HG02588 (cell line): ENCODE measurements around the gene TMEM54.

Experiments used
- ATAC-seq: cut with Tn5 transposase; IDR thresholded peaks from one replicate; pipeline ENCODE4 v1.9.1; 2021; ENCODE audit warnings: mild to moderate bottlenecking, moderate library complexity; ENCODE audit not compliant: unreplicated experiment

TMEM54 gene

GRCh38 chr1:32865639-32866405, 35.4 kb downstream of the TMEM54 start:
- no peak for ATAC-seq

GRCh38 chr1:32864375-32865019, 36.7 kb downstream of the TMEM54 start:
- ATAC-seq, result no peak

GRCh38 chr1:32863881-32864245, 37.3 kb downstream of the TMEM54 start:
- ATAC-seq, result no peak

GRCh38 chr1:32863218-32863880, 37.8 kb downstream of the TMEM54 start:
- ATAC-seq, result no peak

- ATAC-seq, result no peak
Measured at GRCh38 chr1:32861904-32862695, 39.1 kb downstream of the TMEM54 start.

GRCh38 chr1:32860566-32860965, 40.6 kb downstream of the TMEM54 start:
- no peak for ATAC-seq

DNA sequence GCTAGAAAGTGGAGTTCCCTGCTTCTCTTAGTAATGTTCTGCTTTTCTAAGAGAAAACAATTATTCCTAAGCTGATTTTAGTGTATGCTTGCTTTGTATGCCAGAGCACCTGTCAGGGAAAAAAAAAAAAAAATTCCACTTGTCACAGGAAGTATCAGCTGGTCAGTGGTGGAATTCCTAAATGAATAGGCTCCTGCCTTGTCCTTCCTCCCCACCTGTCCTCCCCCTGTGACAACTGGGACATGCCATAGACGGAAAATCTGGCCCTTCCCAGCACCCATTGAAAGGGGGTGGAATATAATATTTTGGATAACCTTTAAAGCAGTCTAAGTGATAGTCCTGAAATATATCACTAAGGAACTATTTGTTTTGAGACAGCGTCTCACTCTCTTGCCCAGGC, 41.3 kb downstream of the TMEM54 start:
- ATAC-seq, result no peak

DNA sequence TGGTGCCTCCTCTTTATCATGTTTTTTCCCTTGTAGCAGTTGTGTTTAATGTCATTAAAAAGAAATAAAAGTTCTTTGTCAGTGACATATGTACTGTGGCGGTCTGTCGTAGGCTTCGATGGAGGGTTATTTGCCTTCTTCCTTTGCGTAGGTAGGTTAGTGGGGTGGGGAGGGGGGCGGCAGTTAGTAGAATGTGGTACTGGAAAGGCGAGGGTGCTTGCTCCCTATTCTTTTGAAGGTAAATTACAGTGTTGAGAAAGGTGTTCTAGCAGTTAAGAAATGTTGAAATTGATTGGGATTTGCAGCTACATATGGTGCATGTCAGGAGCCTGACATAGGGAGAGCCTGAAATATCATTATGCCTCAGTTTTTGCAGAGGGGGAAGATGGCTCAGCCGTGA, 42.4 kb downstream of the TMEM54 start:
- no peak for ATAC-seq

DNA sequence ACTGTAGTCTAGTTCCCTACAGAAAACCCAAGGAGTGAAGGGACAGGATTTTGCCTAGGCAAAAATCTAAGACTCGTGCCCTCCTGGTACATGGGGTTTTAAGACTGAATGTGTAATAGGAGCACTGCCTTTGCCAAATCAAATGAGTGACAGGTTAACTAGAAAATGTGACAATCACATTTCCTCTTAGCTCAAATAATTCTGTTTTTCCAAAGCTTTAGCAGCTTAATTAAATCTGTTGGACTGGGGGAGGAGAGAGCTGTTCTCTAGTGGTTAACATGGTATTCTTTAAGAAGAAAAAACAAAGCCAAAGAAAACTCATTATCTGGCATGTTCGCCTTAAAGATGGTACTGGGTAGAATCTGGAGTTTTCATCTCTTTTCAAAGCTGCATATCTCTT, 43.1 kb downstream of the TMEM54 start:
- no peak for ATAC-seq

DNA sequence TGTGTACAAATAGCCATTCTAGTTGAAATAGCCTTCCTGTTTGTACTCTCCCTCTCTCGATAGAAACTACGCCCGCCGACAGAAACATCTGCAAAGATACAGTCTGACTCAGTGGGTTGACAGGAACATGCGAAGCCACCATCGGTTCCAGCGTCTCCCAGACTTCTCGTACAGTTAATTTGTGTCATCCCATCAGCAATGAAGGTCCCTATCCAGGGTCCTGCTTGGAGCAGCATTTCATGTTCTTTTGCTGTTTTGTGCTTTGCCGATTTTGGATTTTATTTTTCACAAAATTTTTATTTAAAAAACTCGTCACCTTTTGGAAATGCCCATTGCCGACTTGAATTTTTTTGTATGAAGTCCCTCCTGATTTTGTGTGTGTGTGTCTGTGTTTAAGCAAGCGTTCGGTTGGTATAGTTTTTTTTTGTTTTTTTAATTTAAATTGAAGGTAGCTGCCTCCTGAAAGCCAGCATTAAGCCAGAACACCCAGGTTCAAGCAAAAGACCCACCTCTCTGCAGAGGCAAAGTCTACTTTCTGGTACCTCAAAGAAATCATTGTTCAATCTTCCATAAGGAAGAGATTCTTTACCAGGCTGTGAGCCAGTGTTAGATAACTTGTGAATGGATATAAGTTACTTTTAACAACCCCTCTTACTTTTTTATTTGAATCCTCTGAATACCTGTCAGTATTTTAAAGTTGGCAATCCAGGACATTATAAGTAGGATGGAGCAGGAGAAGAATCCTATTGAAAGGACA, 45.1 kb downstream of the TMEM54 start:
- no peak for ATAC-seq

DNA sequence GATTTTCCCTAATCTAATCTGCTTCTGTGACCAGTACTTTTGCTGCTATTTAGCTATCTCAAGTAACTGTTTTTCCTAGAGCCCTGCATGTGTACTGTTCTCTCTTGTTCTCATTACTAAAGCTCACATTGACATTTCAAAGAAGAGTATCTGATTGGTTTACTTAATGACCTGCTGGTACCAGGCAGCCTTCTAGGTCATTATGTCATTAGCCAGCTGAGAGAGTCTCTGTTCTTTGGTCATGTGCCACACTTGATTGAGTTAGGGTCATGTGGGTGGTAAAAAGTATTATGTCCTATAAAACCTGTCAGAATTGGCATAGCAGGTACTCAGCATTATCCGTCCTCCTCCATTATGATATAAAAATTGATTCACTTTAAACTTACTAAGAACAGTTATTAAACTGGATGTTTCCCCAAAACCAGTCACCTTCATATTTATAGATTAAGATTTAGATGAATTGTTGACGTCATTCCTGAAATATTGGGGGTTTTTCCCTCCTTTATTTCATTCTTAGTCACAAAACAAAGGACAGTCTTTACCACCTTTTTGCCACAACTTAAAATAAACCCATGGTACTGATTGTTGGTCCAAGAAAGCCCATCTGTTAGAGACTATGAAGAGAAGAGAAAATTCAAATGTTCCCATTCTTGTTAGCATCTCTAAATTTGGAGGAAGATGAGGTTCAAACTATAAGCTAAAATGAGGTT, 52.7 kb downstream of the TMEM54 start:
- ATAC-seq, result no peak
